Activated CD8-positive, alpha-beta memory T cell treated with anti-CD3 and anti-CD28 coated beads, Interleukin-2, amount 50 U/mL, for 48 hours (primary cell): ENCODE results near the gene FIS1.
A peak's percentile ranks its signal among the peaks of the same experiment; 100 is the strongest.
"Not testable (repeated sequence)": the region's sequence is repeated elsewhere in the genome, so short reads cannot be mapped to it uniquely, and the experiment has no call there.

ENCODE experiments used
- DNase-seq: peaks from one replicate; pipeline ENCODE4 v3.0.0-alpha.2; 2020

FIS1 gene

GRCh38 chr7:101244375-101245146 is at the start of gene FIS1:
Gene FIS1 (minus strand): TSS chr7:101245081. CDS start chr7:101245004, 77 bp downstream.
- peak; percentile 96 for DNase-seq

GRCh38 chr7:101294039-101294831 is 49.4 kb upstream of the FIS1 start:
- no peak for DNase-seq

- DNase-seq, result not testable (repeated sequence)
These were observed 48.5 kb upstream of the FIS1 start for GRCh38 chr7:101293069-101294021.

- DNase-seq, result not testable (repeated sequence)
These were observed 47.7 kb upstream of the FIS1 start for GRCh38 chr7:101292566-101292965.

GRCh38 chr7:101290186-101291037 is 45.5 kb upstream of the FIS1 start:
- peak; percentile 87 for DNase-seq

- DNase-seq, result not testable (repeated sequence)
These were observed 44.8 kb upstream of the FIS1 start for GRCh38 chr7:101289687-101290086.

GRCh38 chr7:101288439-101288838 is 43.6 kb upstream of the FIS1 start:
- no peak for DNase-seq

GRCh38 chr7:101287032-101287431 is 42.2 kb upstream of the FIS1 start:
- DNase-seq, result no peak

GRCh38 chr7:101285880-101286279 is 41.0 kb upstream of the FIS1 start:
- not testable (repeated sequence) for DNase-seq

GRCh38 chr7:101285171-101285570 is 40.3 kb upstream of the FIS1 start:
- no peak for DNase-seq

GRCh38 chr7:101280912-101281311 is 36.0 kb upstream of the FIS1 start:
- not testable (repeated sequence) for DNase-seq

- no peak for DNase-seq
These were observed 33.8 kb upstream of the FIS1 start for GRCh38 chr7:101278461-101279292.

GRCh38 chr7:101277155-101277554 is 32.3 kb upstream of the FIS1 start:
- no peak for DNase-seq

- DNase-seq, result no peak
These were observed 28.3 kb upstream of the FIS1 start for GRCh38 chr7:101273206-101273605.

- DNase-seq, result no peak
These were observed 26.1 kb upstream of the FIS1 start for GRCh38 chr7:101271021-101271420.

- DNase-seq, result no peak
These were observed 24.8 kb upstream of the FIS1 start for GRCh38 chr7:101269664-101270063.

GRCh38 chr7:101265622-101266516 is 21.0 kb upstream of the FIS1 start:
- no peak for DNase-seq

- not testable (repeated sequence) for DNase-seq
These were observed 19.3 kb upstream of the FIS1 start for GRCh38 chr7:101264102-101264706.

GRCh38 chr7:101258243-101258731 is 13.4 kb upstream of the FIS1 start:
- DNase-seq, result no peak
